ENCODE data around the gene RPL31. TPM values are rescaled to one million over a fixed set of nuclear protein-coding genes. Genes with fewer than 3 reads are reported as not detected.

RPL31 gene
- total RNA-seq, 1 donor from 2014 or later = 1,122 TPM

DNA sequence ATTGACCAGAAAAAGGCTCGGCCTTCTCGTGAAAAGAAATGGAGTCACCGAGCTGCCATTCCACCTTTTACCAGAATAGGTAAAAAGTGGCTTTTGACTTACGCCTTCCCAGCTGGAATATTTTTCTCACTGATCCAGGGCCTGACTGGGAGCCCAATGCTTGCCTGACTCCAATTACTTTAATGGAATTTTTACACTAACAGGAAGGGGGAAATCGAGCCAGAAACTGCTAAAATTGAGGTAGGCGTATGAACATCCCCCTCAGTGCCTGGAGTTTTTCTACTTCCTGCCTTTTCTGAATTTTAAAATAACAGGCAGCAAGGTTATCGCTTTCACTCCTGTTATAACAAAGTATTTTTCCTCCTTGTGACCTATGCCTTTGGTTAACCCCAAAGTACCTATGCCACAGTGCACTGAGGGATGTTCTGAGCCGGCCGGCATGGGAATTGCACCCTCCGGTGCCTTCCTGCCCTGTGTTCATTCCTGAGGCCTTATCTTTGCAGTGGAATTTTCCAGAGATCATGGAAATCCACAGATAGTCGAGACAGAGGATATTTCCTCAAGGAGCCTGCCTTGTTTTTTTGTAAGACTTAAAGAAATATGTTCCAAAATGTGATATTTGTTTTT is 18.3 kb upstream of the RPL31 start:
- intact Hi-C loops (cut with DNase I) = loop anchor here (5.0 to 10.0 kb wide), 3 partner anchors 169 to 381 kb away; no protein-coding TSS in a partner anchor
- DNase-seq (ENCODE audit: extremely low spot score in 2 of 2) = no peak
- Histone ChIP-seq H3K36me3 (no peaks in the 10 kb centered on the region), H3K4me1 (no peaks in the 10 kb centered on the region), H3K27ac (peak overlapping the region; percentile 17), H3K27me3 (no peaks in the 10 kb centered on the region), H3K9me3 (no peaks in the 10 kb centered on the region), H3K4me3 (no peak overlapping the region)
- no peak for TF ChIP-seq POLR2A (IDR thresholded peaks at IDR 0.05)
- TF ChIP-seq, protein P1, sequence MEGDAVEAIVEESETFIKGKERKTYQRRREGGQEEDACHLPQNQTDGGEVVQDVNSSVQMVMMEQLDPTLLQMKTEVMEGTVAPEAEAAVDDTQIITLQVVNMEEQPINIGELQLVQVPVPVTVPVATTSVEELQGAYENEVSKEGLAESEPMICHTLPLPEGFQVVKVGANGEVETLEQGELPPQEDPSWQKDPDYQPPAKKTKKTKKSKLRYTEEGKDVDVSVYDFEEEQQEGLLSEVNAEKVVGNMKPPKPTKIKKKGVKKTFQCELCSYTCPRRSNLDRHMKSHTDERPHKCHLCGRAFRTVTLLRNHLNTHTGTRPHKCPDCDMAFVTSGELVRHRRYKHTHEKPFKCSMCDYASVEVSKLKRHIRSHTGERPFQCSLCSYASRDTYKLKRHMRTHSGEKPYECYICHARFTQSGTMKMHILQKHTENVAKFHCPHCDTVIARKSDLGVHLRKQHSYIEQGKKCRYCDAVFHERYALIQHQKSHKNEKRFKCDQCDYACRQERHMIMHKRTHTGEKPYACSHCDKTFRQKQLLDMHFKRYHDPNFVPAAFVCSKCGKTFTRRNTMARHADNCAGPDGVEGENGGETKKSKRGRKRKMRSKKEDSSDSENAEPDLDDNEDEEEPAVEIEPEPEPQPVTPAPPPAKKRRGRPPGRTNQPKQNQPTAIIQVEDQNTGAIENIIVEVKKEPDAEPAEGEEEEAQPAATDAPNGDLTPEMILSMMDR (IDR thresholded peaks at IDR 0.05) = no peak
- TF ChIP-seq POLR2AphosphoS5 (IDR thresholded peaks at IDR 0.05; ENCODE audit: insufficient read depth in 1 of 2, low read depth in 1 of 2) = no peak

DNA sequence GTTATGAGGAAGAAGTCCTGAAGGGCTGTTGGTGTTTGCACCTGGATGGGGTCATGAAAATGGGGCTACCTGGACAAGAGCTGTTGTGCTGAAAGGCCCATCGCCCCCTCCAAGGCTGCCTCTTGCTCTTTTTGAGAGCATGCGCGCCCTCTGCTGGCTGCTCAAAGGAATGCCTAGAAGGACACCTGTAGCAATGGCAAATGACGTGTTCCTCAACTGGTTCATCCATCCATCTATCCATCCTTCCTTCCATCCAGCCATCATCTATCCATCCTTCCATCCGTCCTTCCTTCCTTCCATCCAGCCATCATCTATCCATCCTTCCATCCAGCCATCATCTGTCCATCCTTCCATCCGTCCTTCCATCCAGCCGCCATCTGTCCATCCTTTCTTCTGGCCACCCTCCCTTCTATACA is 17.2 kb upstream of the RPL31 start:
- DNase-seq (ENCODE audit: extremely low spot score in 2 of 2) = no peak
- Histone ChIP-seq H3K4me1 (no peaks in the 10 kb centered on the region), H3K4me3 (no peak overlapping the region), H3K27ac (no peak overlapping the region), H3K36me3 (no peaks in the 10 kb centered on the region), H3K27me3 (no peaks in the 10 kb centered on the region), H3K9me3 (no peaks in the 10 kb centered on the region)
- intact Hi-C loops (cut with DNase I) = loop anchor here (5.0 to 10.0 kb wide), 4 partner anchors 170 to 383 kb away; no protein-coding TSS in a partner anchor
- TF ChIP-seq, protein P1 (IDR thresholded peaks at IDR 0.05) = peak; percentile 85 to 95 (median 94)
- no peak for TF ChIP-seq POLR2AphosphoS5 (IDR thresholded peaks at IDR 0.05; ENCODE audit: insufficient read depth in 1 of 2, low read depth in 1 of 2)

DNA sequence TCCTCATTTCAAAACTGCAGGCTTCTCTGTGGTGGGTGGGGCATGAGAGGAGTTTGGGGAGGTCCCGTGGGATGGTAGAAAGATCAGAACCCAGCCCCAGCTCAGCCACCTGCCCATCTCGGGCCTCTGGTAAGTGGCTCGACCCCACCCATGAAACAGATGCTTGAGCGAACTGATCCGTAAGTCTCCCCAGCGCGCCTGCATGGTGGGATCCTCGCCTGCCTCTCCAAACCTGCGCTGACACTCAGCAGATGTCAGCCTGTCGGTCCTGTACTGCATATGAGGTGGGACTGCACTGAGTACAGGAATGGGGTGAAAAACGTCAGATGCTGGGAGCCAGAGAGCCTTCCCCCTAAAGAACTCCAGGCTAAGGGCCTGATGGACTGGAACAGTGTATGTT is 15.9 kb upstream of the RPL31 start:
- no peak overlapping the region for H3K4me3 ChIP-seq
- no peaks in the 10 kb centered on the region for H3K4me1 ChIP-seq
- intact Hi-C loops (cut with DNase I) = loop anchor here (5.0 to 10.0 kb wide), 3 partner anchors 171 to 374 kb away; no protein-coding TSS in a partner anchor
- no peaks in the 10 kb centered on the region for H3K9me3 ChIP-seq
- no peak for DNase-seq (ENCODE audit: extremely low spot score in 2 of 2)
- no peaks in the 10 kb centered on the region for H3K36me3 ChIP-seq
- TF ChIP-seq POLR2A (IDR thresholded peaks at IDR 0.05) = no peak
- TF ChIP-seq, protein P1 (IDR thresholded peaks at IDR 0.05) = no peak
- no peak for TF ChIP-seq POLR2AphosphoS5 (IDR thresholded peaks at IDR 0.05; ENCODE audit: insufficient read depth in 1 of 2, low read depth in 1 of 2)
- H3K27me3 ChIP-seq = no peaks in the 10 kb centered on the region
- H3K27ac ChIP-seq = no peak overlapping the region

- no peak overlapping the region for H3K27ac ChIP-seq
- intact Hi-C loops (cut with DNase I) = loop anchor here (5.0 to 10.0 kb wide), 3 partner anchors 173 to 375 kb away; no protein-coding TSS in a partner anchor
- no peak for DNase-seq (ENCODE audit: extremely low spot score in 2 of 2)
- no peaks in the 10 kb centered on the region for H3K36me3 ChIP-seq
- no peaks in the 10 kb centered on the region for H3K9me3 ChIP-seq
- no peaks in the 10 kb centered on the region for H3K4me1 ChIP-seq
- TF ChIP-seq, protein P1 (IDR thresholded peaks at IDR 0.05) = no peak
- TF ChIP-seq POLR2A (IDR thresholded peaks at IDR 0.05) = no peak
- no peak for TF ChIP-seq POLR2AphosphoS5 (IDR thresholded peaks at IDR 0.05; ENCODE audit: insufficient read depth in 1 of 2, low read depth in 1 of 2)
- H3K4me3 ChIP-seq = no peak overlapping the region
- H3K27me3 ChIP-seq = no peaks in the 10 kb centered on the region
Measured at GRCh38 chr2:100987536-100987935, 14.6 kb upstream of the RPL31 start.

DNA sequence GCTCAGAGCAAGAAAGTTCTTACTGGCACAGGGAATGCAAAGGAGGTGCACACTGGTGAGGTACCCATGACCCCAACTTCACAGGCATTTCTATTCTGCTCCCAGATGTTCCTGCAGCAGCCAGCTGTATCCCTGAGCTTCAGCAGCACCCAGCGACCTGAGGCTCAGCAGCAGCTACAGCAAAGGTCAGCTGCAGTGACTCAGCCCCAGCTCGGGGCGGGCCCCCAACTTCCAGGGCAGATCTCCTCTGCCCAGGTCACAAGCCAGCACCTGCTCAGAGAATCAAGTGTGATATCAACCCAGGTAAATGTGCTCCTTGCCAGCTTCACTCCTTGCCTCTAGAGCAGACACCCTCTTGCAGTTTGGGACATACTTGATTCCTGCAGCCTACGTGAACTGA is 14.1 kb upstream of the RPL31 start:
- Histone ChIP-seq H3K36me3 (no peaks in the 10 kb centered on the region), H3K9me3 (no peaks in the 10 kb centered on the region), H3K4me3 (no peak overlapping the region), H3K27me3 (no peaks in the 10 kb centered on the region), H3K4me1 (no peaks in the 10 kb centered on the region), H3K27ac (no peak overlapping the region)
- intact Hi-C loops (cut with DNase I) = loop anchor here (5.0 to 10.0 kb wide), 3 partner anchors 173 to 376 kb away; no protein-coding TSS in a partner anchor
- no peak for TF ChIP-seq POLR2AphosphoS5 (IDR thresholded peaks at IDR 0.05; ENCODE audit: insufficient read depth in 1 of 2, low read depth in 1 of 2)
- TF ChIP-seq, protein P1 (IDR thresholded peaks at IDR 0.05) = no peak
- TF ChIP-seq POLR2A (IDR thresholded peaks at IDR 0.05) = no peak
- DNase-seq (ENCODE audit: extremely low spot score in 2 of 2) = no peak
